Embryonic facial prominence (tissue), 1 donor: ENCODE measurements around the gene GFI1B.
"Not testable (repeated sequence)": the region's sequence is repeated elsewhere in the genome, so short reads cannot be mapped to it uniquely, and the experiment has no call there.

ENCODE experiments used
- DNase-seq: peaks from one replicate; pipeline ENCODE4 v3.0.0-alpha.2; 2016; ENCODE audit errors: extremely low spot score

GFI1B gene

DNA sequence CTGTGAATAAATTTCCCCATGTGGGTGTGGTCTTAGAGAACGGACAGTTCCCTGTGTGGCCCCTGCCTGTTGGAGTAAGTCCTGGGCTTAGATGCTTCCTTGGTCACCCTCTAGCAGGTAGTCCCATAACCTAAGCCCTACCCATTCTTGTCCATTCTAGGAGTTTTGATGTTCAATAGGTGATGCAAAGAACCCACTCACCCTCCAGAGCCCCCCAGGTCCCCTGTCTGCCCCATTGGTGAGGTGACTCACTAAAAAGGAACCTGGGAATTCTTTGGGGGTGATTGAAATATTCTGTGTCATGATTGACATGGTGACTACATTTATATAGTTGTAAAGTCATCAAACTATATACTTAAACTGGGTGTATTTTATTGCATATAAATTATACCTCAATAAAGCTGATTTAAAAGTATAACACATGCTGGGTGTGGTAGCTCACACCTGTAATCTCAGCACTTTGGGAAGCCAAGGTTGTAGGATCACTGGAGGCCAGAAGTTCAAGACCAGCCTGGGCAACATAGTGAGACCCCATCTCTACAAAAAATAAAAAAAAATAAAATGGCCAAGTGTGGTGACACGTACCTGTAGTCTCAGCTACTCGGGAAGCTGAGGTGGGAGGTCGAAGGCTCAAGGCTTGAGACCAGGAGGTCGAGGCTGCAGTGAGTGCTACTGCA, 31.6 kb downstream of the GFI1B start:
- DNase-seq = no peak

DNA sequence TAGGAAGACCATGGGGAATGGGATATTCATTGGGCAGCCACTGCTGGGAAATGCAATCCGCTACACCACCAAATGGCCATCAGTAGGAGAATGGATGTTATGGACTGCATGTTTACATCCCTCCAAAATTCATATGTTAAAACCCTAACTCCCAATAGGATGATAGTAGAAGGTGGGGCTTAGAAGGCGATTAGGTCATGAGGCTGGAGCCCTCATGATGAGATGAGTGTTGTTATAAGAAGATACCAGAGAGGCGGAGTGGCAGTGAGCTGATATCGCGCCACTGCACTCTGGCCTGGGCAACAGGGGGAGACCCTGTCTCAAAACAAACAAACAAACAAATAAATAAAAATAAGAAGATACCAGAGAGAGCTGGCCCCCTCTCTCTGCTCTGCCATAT, 36.2 kb downstream of the GFI1B start:
- DNase-seq = no peak

DNA sequence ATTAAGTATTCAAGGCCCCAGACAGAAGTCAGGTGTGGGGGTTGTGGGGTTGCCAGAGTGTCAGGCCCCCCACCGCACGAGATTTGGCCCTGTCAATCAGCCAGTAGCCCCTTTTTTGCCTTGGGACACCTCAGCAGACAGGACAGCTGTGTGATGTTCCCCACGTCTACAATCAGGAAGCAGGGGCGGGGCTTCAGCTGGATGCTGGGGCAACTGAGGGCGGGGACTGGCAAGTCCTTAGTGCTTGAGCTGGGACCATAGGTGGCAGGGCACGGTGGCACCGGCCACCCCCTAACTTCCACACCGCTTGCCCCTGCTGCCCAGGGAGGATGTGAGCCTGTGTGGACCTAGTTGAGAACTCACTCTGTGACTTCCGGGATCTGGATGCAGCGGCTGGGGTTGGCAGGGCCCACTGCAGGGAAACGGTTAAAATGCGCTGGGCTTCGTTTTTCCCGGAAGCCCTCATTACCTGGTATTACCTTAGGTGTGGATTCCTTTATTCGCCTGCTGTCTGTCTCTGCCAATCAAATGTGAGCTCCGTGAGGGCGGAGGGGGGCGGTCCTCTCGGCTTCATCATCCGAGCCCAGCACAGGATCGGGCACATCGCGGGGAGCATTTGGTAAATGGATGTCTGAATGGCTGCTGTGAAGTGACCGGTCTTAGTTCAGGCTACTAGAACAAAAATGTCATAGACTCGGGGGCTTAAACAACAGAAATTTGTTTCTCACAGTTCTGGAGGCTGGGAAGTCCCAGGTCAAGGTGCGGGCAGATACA, 44.8 kb downstream of the GFI1B start:
- no peak for DNase-seq

DNA sequence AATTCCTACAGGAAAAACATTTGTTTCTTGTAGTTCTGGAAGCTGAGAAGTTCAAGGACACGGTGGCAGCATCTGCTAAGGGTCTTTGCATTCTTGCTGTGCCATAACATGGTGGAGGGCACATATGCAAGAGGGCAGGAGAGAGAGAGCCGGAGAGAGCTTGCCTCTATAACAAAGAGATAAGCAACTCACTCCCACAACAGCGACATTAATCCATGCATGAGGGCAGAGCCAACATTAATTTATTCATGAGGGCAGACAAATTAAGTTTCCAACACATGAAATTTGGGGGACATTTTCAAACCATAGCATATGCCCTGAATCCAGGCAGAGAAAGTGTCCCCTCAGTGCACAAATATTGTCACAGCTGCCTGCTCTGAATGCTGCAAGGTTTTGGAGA, 47.9 kb downstream of the GFI1B start:
- DNase-seq = no peak

DNA sequence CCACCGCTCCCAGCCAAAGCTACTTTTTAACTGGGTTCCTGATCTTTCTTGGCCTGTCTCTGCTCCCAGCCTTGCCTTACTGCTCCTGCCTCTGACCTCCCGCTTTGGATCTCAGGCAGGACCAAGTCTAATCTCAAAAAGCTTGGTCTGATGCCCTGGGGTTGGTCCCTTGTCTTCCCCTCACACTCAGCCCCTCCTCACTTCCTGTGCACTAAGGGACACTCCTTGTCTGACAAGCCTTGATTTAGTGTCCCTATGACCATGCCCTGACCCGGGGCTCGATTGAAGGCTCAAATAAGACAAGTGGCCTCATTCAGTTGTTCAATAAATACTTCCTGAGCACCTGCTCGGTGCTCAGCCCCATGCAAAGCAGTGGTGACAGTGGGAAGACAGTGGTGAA, 48.6 kb downstream of the GFI1B start:
- DNase-seq = no peak

DNA sequence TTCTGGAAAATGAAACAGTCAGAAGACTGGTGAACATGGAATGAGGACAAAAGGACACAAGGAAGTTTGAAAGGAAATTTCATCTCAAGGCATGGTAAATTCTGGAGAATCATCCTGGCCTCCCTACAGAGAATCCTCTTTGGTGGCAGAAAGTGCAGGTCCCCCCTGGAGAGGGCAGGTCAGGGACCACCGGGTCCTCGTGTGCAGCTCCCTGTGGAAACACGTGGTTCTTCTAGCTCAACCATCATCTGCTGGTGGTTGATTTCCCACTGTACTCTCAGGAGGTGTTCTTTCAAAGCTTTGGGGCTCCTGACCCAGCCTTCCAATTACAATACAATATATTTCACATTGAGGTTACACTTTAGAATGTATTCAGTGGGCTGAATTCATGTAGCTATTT, 49.7 kb downstream of the GFI1B start:
- no peak for DNase-seq

DNA sequence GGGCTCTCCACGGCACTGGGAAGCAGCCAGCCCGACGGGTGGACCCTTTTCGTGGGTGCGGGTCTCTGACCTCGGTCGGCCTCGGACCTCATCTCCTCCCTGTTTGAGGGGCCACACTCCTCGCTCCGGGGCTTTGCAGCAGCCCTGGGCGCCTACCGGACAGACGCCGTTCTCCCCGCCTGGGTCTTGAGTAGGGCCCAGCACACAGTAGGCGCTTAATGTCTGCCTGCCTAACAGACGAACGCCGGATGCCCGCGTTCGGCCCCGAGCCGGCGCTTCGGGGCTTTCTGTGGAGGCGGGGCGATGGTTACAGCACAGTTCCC, 51.5 kb downstream of the GFI1B start:
- no peak for DNase-seq

DNA sequence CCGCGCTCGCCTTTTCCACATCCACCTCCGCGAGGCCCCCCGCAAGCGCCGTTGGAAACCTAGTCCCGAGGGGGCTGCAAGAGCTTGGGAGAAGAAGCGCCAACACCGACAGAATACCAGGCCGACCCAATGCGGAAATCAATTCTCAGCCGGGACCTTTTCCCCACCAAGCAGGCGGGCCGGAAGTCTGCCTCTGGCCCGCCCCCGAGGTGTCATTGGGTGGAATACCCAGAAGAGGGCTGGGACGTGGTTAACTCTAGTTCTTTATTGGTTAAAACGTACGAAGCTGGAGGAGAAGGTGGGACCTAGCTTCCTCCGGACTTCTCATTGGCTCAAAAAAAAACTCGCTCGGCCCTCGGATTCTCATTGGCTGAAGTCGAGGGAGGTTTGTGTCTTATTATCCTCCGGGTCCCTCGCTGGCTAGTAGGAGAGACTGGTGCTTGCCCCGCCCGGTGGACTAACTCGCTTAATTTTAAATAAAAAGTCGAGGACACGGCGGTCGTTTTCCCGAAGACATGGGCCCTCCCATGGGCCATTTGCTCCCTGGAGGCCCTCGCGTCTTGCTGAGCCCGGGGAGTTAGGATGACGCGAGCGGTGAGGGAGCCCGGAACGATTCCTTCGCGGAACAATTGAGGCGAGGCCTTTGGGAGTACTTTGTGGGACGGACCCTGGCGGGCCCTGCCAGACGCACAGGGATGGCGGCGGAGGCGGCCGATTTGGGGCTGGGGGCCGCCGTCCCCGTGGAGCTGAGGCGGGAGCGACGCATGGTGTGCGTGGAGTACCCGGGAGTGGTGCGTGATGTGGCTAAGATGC, 52.0 kb downstream of the GFI1B start, which contains the start of gene GTF3C5:
Gene GTF3C5, plus strand, starts transcription at position 681 of the 813 bp plus-strand sequence. Its CDS starts 15 bp downstream, at position 696.
- DNase-seq = peak; percentile 99

DNA sequence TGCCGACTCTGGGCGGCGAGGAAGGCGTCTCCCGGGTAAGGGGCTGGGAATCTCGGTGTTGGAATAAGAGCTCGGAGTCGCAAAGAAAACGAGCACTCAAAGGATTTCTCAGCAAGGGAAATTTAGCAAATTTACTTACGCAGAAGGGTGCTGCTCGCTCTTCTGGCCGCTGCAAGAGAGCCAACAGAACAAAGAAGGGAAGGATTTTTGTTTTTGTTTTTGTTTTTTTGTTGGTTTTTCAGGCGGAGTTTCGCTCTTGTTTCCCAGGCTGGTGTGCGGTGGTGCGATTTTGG, 52.6 kb downstream of the GFI1B start:
- DNase-seq = no peak

DNA sequence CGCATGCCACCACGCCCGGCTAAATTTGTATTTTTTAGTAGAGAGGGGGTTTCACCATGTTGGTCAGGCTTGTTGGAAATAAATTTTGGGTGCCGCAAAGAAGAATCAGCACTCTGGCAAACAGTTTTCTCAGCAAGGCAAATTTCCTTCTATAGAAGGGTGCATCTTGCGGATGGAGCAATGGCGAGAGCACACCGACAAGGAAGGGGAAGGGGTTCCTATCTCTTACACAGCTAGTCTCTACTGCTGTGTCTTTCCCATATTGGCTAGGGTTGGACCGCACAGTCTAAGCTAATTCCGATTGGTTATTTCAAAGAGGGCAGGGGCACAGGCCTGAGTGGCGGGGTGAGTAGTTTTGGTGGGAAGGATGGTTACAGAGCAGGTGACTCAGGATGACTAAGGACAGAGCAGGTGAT, 53.0 kb downstream of the GFI1B start:
- DNase-seq = no peak

DNA sequence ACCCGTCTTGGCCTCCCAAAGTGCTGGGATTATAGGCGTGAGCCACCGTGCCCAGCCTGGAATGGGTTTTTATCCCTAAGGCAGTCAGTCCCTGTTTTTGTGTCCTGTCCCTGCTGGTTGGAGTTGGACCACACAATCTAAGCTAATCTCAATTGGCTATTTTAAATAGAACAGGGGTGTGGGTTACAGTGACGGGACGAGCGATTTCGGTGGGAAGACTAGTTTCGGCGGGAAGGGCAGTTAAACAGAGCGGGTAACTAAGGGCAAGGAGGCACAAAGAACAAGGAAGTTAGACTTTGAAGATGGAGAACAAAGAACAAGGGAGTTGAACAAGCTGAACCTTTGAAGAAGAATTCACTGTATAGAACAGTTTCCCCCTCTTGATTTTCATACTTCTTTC, 53.7 kb downstream of the GFI1B start:
- DNase-seq = no peak

DNA sequence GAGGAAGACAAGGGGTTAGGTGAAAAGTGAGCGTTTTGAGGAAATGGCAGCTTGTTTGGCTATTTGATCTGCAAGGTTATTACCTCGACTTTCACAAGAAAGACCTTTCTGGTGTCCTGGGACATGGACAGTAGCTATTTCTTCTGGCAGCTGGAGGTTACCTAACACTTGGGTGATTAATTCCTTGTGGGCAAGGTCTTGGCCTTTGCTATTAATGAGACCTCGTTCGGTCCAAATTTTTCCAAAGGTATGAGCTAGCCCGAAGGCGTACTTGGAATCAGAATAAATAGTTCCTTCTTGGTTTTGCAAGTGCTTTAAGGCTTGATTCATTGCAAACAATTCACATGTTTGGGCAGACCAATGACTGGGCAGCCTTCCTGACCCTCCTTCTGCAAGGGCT, 57.2 kb downstream of the GFI1B start:
- DNase-seq = no peak

DNA sequence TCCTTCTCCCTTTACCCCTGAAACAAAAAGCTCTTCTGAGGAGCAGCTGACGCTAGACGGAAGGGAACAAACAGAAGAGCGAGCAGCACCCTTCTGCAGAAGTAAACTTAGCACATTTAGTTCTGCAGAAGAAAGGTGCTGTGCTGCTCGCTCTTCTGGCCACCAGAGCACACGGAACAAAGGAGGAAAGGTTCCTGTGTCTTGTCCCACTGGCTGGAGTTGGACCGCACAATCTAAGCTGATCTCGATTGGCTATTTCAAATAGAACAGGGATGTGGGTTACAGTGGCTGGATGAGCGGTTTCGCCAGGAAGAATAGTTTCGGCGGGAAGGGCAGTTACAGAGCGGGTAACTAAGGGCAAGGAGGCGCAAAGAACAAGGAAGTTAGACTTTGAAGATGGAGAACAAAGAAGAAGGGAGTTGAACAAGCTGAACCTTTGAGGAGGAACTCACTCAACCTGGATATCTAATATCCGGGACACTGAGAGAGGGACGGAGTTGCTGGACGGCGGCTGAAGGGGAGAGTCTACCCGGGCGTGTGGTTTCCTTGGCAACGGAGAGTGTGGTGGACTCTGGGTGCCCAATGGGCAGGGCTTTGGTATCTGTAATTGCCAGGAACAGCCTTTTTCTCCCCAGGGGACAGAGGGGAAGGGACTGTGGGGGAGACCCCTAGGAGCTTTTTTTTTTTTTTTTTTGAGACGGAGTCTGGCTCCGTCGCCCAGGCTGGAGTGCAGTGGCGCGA, 59.5 kb downstream of the GFI1B start:
- DNase-seq = no peak

DNA sequence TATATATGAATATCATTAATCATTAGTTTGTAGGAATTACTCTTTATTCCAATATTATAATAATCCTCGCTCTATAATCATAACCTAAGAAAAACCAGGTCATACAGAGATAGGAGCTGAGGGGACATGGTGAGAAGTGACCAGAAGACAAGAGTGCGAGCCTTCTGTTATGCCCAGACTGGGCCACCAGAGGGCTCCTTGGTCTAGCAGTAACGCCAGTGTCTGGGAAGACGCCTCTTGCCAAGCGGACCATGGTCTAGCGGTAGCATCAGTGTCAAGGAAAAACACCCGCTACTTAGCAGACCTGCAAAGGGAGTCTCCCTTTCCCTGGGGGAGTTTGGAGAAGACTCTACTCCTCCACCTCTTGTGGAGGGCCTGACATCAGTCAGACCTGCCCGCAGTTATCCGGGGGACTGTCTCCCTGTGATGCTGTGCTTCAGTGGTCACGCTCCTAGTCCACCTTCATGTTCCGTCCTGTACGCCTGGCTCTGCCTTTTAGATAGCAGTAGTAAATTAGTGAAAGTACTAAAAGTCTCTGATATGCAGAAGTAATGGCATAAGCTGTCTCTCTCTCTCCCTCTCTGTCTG, 62.5 kb downstream of the GFI1B start:
- DNase-seq = not testable (repeated sequence)
